GM12865 (cell line): ENCODE measurements around the gene ENTREP1.

Experiments
- DNase-seq: peaks from one replicate; pipeline ENCODE4 v3.0.0; 2010; ENCODE audit warnings: low read depth
- H3K4me3 ChIP-seq: 2 replicates; pipeline ENCODE4 v1.5.1; 2011; ENCODE audit warnings: mild to moderate bottlenecking, low read depth, low read length, control low read depth
- TF ChIP-seq, protein P1 (sequence below): IDR thresholded peaks from 2 replicates; pipeline ENCODE4 v1.5.1; 2011; ENCODE audit warnings: low read length, control low read depth, low read depth, inconsistent platforms; ENCODE audit not compliant: insufficient read depth; ENCODE audit errors: missing control alignments

Gene ENTREP1

DNA sequence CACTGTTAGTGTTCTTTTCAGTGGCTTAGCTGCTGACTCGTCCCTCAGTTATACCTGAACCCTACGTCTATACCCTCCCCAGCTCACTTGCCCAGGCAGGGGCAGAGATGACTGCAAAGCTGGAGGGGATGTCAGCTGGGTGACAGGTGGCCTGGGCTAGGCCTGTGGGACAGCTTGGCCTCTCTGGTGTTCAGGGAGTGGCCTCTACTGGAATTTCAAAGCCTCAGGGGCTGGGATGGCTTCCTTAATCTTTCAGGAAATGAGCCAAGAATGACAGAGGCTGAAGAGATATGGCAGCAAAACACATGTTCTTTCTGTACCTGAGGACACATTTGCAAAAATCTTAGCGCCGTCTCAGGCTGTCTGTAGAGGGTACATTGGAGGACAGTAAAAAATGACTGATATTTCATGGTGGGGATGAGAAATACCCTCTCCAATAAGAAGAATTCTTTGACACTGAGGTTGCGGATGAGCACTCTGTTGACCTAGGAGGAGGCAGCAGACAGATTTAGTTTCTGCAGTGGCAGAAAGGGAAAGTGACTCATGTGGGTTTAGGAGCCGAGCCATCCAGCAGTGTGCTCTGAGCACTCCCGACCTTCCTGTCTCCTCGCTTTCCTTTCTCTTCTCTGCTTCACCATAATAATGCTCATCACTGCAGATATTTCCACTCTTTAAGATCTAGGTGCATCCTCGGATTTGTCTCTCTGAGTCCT, 54.4 kb downstream of the ENTREP1 start:
- TF ChIP-seq, protein P1, sequence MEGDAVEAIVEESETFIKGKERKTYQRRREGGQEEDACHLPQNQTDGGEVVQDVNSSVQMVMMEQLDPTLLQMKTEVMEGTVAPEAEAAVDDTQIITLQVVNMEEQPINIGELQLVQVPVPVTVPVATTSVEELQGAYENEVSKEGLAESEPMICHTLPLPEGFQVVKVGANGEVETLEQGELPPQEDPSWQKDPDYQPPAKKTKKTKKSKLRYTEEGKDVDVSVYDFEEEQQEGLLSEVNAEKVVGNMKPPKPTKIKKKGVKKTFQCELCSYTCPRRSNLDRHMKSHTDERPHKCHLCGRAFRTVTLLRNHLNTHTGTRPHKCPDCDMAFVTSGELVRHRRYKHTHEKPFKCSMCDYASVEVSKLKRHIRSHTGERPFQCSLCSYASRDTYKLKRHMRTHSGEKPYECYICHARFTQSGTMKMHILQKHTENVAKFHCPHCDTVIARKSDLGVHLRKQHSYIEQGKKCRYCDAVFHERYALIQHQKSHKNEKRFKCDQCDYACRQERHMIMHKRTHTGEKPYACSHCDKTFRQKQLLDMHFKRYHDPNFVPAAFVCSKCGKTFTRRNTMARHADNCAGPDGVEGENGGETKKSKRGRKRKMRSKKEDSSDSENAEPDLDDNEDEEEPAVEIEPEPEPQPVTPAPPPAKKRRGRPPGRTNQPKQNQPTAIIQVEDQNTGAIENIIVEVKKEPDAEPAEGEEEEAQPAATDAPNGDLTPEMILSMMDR = no peak
- DNase-seq = no peak
- no peak overlapping the region for H3K4me3 ChIP-seq

DNA sequence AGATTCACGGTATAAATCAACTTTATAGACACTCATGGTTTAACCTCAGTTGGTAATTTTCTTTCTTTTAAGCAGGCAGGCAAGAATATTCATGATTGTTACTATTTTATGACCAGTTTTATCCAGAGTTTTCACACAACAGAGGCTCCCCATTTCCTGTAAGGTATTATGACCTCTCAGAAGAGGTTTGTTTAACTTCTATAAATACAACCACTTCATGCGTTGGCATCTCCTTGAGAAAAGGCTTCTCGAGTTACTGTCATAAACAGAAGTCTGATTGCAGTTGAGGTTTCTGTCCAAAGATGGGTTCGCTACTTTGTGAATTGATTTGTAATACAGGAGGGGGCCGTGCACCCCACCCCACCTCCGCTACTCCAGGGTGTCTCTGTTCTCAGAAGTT, 55.3 kb downstream of the ENTREP1 start:
- H3K4me3 ChIP-seq = no peak overlapping the region
- DNase-seq = no peak
- TF ChIP-seq, protein P1 = no peak

DNA sequence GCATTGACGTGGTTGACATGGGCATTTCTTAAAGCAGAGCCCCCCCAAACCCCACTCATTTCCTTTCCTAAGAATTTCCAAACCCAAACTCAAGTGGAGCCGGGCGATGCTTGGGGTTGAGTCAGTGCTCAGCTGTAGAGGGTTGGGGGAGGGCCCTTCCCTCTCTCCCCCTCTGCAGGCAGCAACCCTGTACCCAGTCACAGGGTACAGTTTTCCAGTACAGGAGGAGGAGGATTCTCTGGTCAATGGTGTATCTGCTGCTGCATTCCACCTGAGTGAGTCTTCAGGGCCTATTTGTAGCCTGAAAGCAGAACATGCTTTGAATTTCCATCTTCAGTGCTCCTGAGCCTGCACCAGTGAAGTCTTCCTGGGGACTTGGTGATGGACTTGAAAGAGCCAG, 55.8 kb downstream of the ENTREP1 start:
- no peak overlapping the region for H3K4me3 ChIP-seq
- DNase-seq = no peak
- TF ChIP-seq, protein P1 = no peak

DNA sequence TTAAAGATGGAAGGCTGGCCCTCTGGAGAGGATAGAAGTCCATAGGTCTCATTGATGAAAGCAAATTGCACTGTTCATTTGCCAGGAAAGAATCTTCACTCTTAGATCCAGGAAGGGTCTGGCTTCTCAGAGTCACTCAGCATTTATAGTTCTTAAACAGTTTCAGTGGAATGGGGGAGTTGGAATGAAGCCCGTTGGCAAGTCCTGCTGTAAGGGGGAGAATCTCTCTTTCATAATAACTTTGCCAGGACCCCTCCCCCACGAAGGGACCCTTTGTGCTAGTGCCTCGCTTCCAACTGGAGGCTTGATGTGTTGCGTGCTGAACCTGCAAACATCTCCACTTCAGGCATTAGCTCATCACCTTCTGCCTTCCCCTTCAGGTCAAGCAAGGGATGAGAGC, 57.1 kb downstream of the ENTREP1 start:
- no peak for DNase-seq
- no peak overlapping the region for H3K4me3 ChIP-seq
- TF ChIP-seq, protein P1 = no peak

DNA sequence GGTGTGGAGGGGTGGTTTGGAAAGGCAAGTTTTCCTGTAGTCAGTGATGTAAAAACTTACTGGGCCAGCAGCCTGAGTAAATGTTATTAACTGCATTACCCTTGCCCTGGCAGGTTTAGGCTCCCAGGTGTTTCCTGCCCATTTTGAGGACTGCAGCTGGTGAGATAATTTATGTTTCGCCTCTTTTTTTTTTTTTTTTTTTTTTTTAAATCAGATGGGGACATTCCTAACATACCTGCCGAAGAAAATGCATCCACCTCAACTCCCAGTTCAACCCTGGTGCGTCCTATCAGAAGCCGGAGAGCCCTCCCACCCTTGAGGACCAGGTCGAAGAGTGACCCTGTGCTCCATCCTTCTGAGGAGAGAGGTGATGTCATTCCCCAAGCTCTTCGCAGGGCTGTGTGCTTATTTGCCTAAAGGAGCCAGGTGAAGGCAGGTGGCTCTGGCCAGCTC, 60.6 kb downstream of the ENTREP1 start:
- no peak for DNase-seq
- no peak overlapping the region for H3K4me3 ChIP-seq
- TF ChIP-seq, protein P1 = no peak

DNA sequence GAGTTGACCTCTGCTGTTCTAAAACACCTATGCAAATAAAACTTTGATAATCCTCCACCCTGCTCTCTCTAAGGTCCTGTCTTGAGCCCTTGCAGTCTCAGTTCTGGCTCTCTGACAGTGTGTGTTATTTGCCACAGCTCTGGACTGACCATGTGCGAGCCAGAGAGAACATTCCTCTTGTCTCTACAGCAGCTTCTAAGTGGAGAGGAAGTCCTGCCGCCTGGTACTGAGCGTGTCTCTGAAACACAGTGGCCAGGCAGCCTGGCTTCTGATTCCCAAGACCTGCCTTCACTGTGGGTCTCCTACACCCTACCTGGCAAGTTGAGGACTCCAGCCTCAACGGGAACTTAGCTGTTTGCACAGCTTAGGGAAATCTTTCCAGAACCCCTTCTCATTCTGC, 61.6 kb downstream of the ENTREP1 start:
- DNase-seq = no peak
- TF ChIP-seq, protein P1 = no peak
- H3K4me3 ChIP-seq = no peak overlapping the region

DNA sequence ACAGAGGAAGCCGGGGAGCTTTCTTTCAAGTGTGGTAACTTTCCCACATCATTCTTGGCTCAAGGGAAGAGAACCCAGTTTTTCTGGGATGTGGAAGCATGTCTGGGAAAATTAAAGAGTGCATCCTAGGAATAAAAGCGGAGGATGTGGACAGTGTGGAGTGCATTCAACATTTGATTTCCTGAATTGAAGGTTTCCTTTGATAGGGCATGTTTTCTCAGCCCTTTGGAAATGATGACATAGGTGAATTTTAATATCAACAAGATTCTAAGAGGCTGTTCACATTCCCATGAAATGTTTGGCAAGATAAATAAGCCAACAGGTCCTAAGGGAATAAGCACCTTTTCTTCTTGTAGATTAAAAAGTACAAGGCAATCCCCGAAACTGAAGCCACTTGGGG, 63.6 kb downstream of the ENTREP1 start:
- TF ChIP-seq, protein P1 = no peak
- no peak for DNase-seq

More for the DNA sequence above, 63.6 kb downstream of the ENTREP1 start:
- no peak overlapping the region for H3K4me3 ChIP-seq
